Measurements from ENCODE around the gene FAF1. TPM values are rescaled to one million over a fixed set of nuclear protein-coding genes. Genes with fewer than 3 reads are reported as not detected.

The FAF1 gene
- total RNA-seq, 2 experiments from 2014 or later, result 43.5 to 44.0 TPM

- no peak for TF ChIP-seq CTCF (IDR thresholded peaks at IDR 0.05)
- Histone ChIP-seq H3K4me3 (ENCODE audit: low read length) (no peak overlapping the region), H3K27ac (ENCODE audit: low read depth in 1 of 2, low read length in 2 of 2) (no peak overlapping the region), H3K9me3 (ENCODE audit: control insufficient read depth in 1 of 2, insufficient read depth in 1 of 2, low read length in 2 of 2) (peaks cover 0 to 37% of the 10 kb centered on the region in 2 experiments), H3K4me1 (ENCODE audit: insufficient read depth, low read length) (peaks cover 39% of the 10 kb centered on the region), H3K27me3 (ENCODE audit: control insufficient read depth in 1 of 2, insufficient read depth in 2 of 2, low read length in 2 of 2) (peaks cover 73 to 85% of the 10 kb centered on the region in 2 experiments), H3K36me3 (ENCODE audit: insufficient read depth, low read length) (no peaks in the 10 kb centered on the region)
- H3K36me3 Mint-ChIP-seq (ENCODE audit: low read depth), result no peaks in the 10 kb centered on the region
- intact Hi-C loops (cut with DNase I, micrococcal nuclease), result no loop called here
- peak overlapping the region; percentile 38 for H3K4me3 Mint-ChIP-seq
- ChIA-PET CTCF (no interaction called here), POLR2A (no interaction called here)
- H3K27ac Mint-ChIP-seq, result no peak overlapping the region
- DNase-seq (no peak), ATAC-seq (ENCODE audit: poor library complexity) (no peak)
- peaks cover 79% of the 10 kb centered on the region for H3K27me3 Mint-ChIP-seq
- no peaks in the 10 kb centered on the region for H3K9me3 Mint-ChIP-seq
- peaks cover 45% of the 10 kb centered on the region for H3K4me1 Mint-ChIP-seq (ENCODE audit: low read depth)
These were observed 537.5 kb downstream of the FAF1 start for GRCh38 chr1:50422675-50422945.

DNA sequence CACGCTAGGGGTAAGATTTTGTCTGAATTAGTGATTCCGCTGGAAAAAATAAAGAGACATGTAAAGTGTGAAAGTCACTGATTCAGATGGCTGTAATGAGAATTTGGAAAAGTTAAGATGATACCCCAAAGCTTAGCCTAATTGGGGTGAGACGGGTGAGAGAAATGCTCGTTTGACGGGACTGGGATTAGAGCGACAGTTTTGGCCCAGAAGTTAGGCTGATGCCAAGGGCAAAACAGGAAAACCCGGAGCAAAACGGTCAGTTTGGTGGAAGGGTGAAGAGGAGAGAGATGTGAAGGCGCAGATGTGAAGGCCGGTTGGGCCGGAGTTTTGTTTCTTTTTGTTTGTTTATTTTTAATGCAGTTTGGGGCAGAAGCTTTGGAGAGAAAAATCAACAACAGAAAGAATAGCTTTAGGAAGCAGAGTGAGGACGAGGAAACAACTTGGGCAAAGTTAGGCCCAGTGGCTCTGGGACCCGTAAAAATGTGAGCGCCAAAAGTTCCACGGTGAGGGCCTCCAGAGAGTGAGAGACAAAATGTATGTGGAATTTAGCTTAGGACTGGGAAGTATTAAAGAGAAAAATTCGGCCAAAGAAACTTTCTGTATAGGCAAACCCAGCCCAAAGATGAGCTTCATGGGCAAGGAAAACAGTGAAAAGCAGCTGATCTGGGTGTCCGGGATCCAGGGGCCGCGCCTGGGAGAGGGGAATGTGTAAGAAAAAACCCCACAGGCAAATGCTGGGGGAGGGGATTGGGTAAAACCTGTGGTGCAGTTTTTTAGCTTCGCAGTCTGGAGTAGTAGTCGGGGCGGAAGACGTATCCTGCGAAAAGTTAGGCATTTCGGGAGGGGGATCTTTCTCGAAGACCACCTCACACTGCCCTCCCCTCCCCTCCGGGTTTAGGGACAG is 538.0 kb downstream of the FAF1 start:
- no peaks in the 10 kb centered on the region for H3K9me3 Mint-ChIP-seq
- Histone ChIP-seq H3K36me3 (ENCODE audit: insufficient read depth, low read length) (no peaks in the 10 kb centered on the region), H3K4me1 (ENCODE audit: insufficient read depth, low read length) (peaks cover 43% of the 10 kb centered on the region), H3K9me3 (ENCODE audit: control insufficient read depth in 1 of 2, insufficient read depth in 1 of 2, low read length in 2 of 2) (peaks cover 0 to 37% of the 10 kb centered on the region in 2 experiments), H3K27me3 (ENCODE audit: control insufficient read depth in 1 of 2, insufficient read depth in 2 of 2, low read length in 2 of 2) (peaks cover 72 to 85% of the 10 kb centered on the region in 2 experiments), H3K4me3 (ENCODE audit: low read length) (no peak overlapping the region), H3K27ac (ENCODE audit: low read depth in 1 of 2, low read length in 2 of 2) (no peak overlapping the region)
- no peaks in the 10 kb centered on the region for H3K36me3 Mint-ChIP-seq (ENCODE audit: low read depth)
- peaks cover 78% of the 10 kb centered on the region for H3K27me3 Mint-ChIP-seq
- TF ChIP-seq CTCF (IDR thresholded peaks at IDR 0.05), result no peak
- intact Hi-C loops (cut with DNase I, micrococcal nuclease), result no loop called here
- POLR2A ChIA-PET, result no interaction called here
- DNase-seq, result no peak
- peaks cover 39% of the 10 kb centered on the region for H3K4me1 Mint-ChIP-seq (ENCODE audit: low read depth)
- CTCF ChIA-PET, result no interaction called here
- ATAC-seq (ENCODE audit: poor library complexity), result no peak
- H3K4me3 Mint-ChIP-seq, result peak overlapping the region; percentile 49
- no peak overlapping the region for H3K27ac Mint-ChIP-seq

- Mint-ChIP-seq H3K9me3 (no peaks in the 10 kb centered on the region), H3K36me3 (ENCODE audit: low read depth) (no peaks in the 10 kb centered on the region), H3K27ac (no peak overlapping the region), H3K27me3 (peaks cover 80% of the 10 kb centered on the region), H3K4me1 (ENCODE audit: low read depth) (peaks cover 44% of the 10 kb centered on the region), H3K4me3 (peak overlapping the region; percentile 49)
- intact Hi-C loops (cut with DNase I, micrococcal nuclease), result no loop called here
- ChIA-PET CTCF (no interaction called here), POLR2A (interaction anchor here (0.5 kb wide), 1 partner anchor 557 kb away, joined by 3 read pairs; no protein-coding TSS in a partner anchor)
- Histone ChIP-seq H3K27me3 (ENCODE audit: control insufficient read depth in 1 of 2, insufficient read depth in 2 of 2, low read length in 2 of 2) (peaks cover 72 to 85% of the 10 kb centered on the region in 2 experiments), H3K27ac (ENCODE audit: low read depth in 1 of 2, low read length in 2 of 2) (no peak overlapping the region), H3K9me3 (ENCODE audit: control insufficient read depth in 1 of 2, insufficient read depth in 1 of 2, low read length in 2 of 2) (peaks cover 0 to 36% of the 10 kb centered on the region in 2 experiments), H3K4me3 (ENCODE audit: low read length) (no peak overlapping the region), H3K4me1 (ENCODE audit: insufficient read depth, low read length) (peaks cover 48% of the 10 kb centered on the region), H3K36me3 (ENCODE audit: insufficient read depth, low read length) (no peaks in the 10 kb centered on the region)
- DNase-seq (no peak), ATAC-seq (ENCODE audit: poor library complexity) (no peak)
- no peak for TF ChIP-seq CTCF (IDR thresholded peaks at IDR 0.05)
These were observed 538.7 kb downstream of the FAF1 start for GRCh38 chr1:50421366-50421748.
